ENCODE results near the gene FBXL7. TPM values are rescaled to one million over a fixed set of nuclear protein-coding genes. Genes with fewer than 3 reads are reported as not detected.

FBXL7 gene
- total RNA-seq, 4 donors from 2014 or later, result 6.5 to 37.0 (median 19.7) TPM

DNA sequence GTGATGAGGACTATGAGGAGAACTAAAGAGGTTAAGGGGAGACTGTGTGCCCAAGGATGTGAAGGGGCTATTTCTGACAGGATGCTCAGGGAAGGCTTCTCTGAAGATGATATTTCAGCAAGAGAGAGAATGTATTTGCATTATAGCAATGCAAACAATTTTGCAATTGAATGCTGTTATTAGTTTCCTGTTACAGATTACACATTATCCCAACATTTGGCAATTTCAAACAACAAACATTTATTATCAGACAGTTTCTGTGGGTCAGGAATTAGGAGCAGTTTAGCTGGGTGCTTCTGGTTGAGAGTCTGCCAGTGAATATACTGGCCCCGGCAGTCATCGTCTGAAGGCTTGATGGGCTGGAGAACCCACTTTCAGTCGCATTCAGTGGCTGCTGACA, 451.6 kb downstream of the FBXL7 start:
- Histone ChIP-seq H3K27ac (no peak overlapping the region), H3K36me3 (no peaks in the 10 kb centered on the region), H3K4me1 (no peaks in the 10 kb centered on the region), H3K4me3 (no peak overlapping the region), H3K27me3 (no peaks in the 10 kb centered on the region), H3K9me3 (no peaks in the 10 kb centered on the region)
- TF ChIP-seq POLR2A (IDR thresholded peaks at IDR 0.05) (no peak), CTCF (IDR thresholded peaks at IDR 0.05) (no peak)
- DNase-seq, result no peak
- intact Hi-C loops (cut with DNase I; ENCODE audit: low total_unique reads), result no loop called here

DNA sequence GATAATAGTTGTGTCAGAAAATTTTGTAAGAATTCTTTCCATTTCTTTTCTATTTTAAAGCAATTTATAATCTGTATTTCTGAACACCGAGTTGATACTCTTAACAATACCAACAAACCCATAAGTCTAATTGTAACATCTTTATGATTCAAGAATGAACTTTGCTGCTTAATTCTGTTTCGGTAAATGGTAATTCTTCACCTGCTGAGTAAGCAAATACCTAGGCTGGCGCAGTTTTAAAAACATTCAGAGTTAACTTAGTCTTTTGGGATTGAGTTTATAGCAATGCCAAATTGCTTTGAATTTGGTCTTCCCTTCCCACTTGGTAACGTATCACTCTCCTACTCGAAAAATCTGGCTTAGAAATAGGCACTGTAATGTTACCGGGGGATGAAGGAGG, 456.6 kb downstream of the FBXL7 start:
- no peaks in the 10 kb centered on the region for H3K27me3 ChIP-seq
- H3K9me3 ChIP-seq, result no peaks in the 10 kb centered on the region
- TF ChIP-seq POLR2A (IDR thresholded peaks at IDR 0.05) (no peak), CTCF (IDR thresholded peaks at IDR 0.05) (no peak)
- intact Hi-C loops (cut with DNase I; ENCODE audit: low total_unique reads), result no loop called here
- no peak for DNase-seq
- H3K4me1 ChIP-seq, result no peaks in the 10 kb centered on the region
- no peak overlapping the region for H3K27ac ChIP-seq
- no peaks in the 10 kb centered on the region for H3K36me3 ChIP-seq
- no peak overlapping the region for H3K4me3 ChIP-seq

- Histone ChIP-seq H3K9me3 (no peaks in the 10 kb centered on the region), H3K27me3 (no peaks in the 10 kb centered on the region), H3K4me1 (no peaks in the 10 kb centered on the region), H3K4me3 (no peak overlapping the region), H3K27ac (no peak overlapping the region), H3K36me3 (no peaks in the 10 kb centered on the region)
- TF ChIP-seq CTCF (IDR thresholded peaks at IDR 0.05) (no peak), POLR2A (IDR thresholded peaks at IDR 0.05) (no peak)
- intact Hi-C loops (cut with DNase I; ENCODE audit: low total_unique reads), result no loop called here
- no peak for DNase-seq
These were observed 457.1 kb downstream of the FBXL7 start for GRCh38 chr5:15957124-15957523.

DNA sequence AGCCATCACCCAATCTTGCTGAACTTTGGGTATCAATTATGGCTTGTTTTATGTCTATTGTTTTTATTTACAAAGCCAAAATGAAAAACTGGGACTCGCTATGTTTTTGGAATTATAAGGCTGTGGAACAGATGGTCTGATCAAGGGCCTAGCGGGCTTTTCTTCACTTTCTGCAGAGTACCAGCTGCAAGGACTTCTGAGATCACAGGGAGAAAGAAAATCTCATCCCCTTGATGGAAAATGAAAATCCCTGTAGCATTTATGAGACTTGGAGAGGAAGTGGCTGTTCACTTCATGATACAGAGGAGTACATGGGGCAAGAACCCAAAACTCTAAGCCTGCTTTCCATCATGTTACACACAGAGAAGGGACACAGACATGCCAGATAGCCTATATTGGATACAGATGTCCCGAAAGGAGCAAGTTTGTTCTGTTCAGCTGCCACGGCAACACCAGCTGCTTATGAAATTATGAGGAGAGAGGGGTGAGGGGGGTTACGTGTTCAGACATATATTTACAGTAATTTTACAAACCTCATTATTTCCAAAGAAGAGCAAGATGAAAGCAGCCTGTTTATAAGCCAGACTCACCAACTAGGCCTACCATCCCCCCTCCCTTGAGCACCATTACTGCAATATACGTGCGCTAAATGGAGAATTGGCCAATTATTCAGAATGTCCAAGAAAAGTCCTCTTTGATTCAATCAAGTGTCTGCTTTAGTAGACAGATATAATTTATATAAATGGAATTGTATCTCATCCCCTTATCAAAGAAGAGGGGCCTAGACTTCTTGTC, 459.6 kb downstream of the FBXL7 start:
- TF ChIP-seq POLR2A (IDR thresholded peaks at IDR 0.05) (no peak), CTCF (IDR thresholded peaks at IDR 0.05) (no peak)
- Histone ChIP-seq H3K36me3 (no peaks in the 10 kb centered on the region), H3K27me3 (no peaks in the 10 kb centered on the region), H3K4me1 (no peaks in the 10 kb centered on the region), H3K9me3 (no peaks in the 10 kb centered on the region), H3K27ac (no peak overlapping the region), H3K4me3 (no peak overlapping the region)
- intact Hi-C loops (cut with DNase I; ENCODE audit: low total_unique reads), result no loop called here
- DNase-seq, result peak in 1 of 2 donors; percentile 15

- no peak overlapping the region for H3K4me3 ChIP-seq
- H3K4me1 ChIP-seq, result no peaks in the 10 kb centered on the region
- H3K27ac ChIP-seq, result no peak overlapping the region
- no peaks in the 10 kb centered on the region for H3K27me3 ChIP-seq
- no peaks in the 10 kb centered on the region for H3K9me3 ChIP-seq
- H3K36me3 ChIP-seq, result no peaks in the 10 kb centered on the region
- DNase-seq, result no peak
- TF ChIP-seq POLR2A (IDR thresholded peaks at IDR 0.05), result no peak
- TF ChIP-seq CTCF (IDR thresholded peaks at IDR 0.05), result no peak
- intact Hi-C loops (cut with DNase I; ENCODE audit: low total_unique reads), result no loop called here
These were observed 466.2 kb downstream of the FBXL7 start for GRCh38 chr5:15966066-15966640.
